ENCODE measurements around the gene MOB1A.

Gene MOB1A

DNA sequence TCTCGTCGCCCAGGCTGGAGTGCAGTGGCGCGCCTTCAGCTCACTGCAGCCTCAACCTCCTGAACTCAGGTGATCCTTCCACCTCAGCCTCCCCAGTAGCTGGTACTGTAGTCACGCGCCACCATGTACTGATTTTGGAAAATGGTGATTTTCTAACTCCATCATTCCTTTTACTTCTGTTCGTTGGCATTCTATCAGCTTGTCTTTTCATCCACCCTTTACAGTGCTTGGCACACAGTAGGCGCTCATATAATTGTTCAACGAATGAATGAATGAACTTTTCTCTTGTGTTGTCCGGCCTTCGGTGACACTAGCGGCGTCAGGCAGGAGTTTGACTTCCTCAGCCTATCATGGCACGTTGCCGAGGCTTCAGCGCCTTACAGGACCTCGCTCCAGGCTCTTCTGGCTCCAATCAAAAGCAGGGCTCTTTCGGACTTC, 19.4 kb upstream of the MOB1A start:
- DNase-seq, result no peak
- Histone ChIP-seq H3K9me3 (ENCODE audit: severe bottlenecking) (no peaks in the 10 kb centered on the region), H3K36me3 (peaks cover 31% of the 10 kb centered on the region), H3K4me3 (ENCODE audit: low read depth, low read length) (no peak overlapping the region; the same call in none of the 2 replicates), H3K27ac (peak overlapping the region; percentile 97), H3K27me3 (ENCODE audit: insufficient read depth, low read depth, severe bottlenecking) (no peaks in the 10 kb centered on the region)
- TF ChIP-seq, protein P1, sequence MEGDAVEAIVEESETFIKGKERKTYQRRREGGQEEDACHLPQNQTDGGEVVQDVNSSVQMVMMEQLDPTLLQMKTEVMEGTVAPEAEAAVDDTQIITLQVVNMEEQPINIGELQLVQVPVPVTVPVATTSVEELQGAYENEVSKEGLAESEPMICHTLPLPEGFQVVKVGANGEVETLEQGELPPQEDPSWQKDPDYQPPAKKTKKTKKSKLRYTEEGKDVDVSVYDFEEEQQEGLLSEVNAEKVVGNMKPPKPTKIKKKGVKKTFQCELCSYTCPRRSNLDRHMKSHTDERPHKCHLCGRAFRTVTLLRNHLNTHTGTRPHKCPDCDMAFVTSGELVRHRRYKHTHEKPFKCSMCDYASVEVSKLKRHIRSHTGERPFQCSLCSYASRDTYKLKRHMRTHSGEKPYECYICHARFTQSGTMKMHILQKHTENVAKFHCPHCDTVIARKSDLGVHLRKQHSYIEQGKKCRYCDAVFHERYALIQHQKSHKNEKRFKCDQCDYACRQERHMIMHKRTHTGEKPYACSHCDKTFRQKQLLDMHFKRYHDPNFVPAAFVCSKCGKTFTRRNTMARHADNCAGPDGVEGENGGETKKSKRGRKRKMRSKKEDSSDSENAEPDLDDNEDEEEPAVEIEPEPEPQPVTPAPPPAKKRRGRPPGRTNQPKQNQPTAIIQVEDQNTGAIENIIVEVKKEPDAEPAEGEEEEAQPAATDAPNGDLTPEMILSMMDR (IDR thresholded peaks at IDR 0.05; ENCODE audit: low read depth, low read length), result no peak

DNA sequence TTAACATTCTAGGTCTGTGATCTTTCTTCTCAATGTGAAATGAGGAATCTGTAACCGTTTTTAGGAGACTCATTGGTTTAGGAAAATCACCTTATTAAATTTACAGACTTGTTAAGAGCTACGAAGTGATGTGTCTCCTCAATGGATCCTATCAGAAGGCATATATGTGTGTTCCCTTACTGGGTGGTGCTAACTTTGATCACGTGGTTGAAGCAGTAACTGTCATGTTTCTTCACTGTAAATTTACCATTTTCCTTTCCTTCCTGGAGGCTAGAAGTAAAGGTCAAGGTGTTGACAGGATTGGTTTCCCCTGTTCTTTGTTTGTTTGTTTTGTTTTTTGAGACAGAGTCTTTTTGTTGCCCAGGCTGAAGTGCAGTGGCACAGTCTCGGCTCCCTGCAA, 18.4 kb upstream of the MOB1A start:
- no peaks in the 10 kb centered on the region for H3K9me3 ChIP-seq (ENCODE audit: severe bottlenecking)
- peaks cover 21% of the 10 kb centered on the region for H3K36me3 ChIP-seq
- DNase-seq, result no peak
- TF ChIP-seq, protein P1 (IDR thresholded peaks at IDR 0.05; ENCODE audit: low read depth, low read length), result no peak
- no peaks in the 10 kb centered on the region for H3K27me3 ChIP-seq (ENCODE audit: insufficient read depth, low read depth, severe bottlenecking)
- no peak overlapping the region for H3K27ac ChIP-seq
- H3K4me3 ChIP-seq (ENCODE audit: low read depth, low read length), result no peak overlapping the region

DNA sequence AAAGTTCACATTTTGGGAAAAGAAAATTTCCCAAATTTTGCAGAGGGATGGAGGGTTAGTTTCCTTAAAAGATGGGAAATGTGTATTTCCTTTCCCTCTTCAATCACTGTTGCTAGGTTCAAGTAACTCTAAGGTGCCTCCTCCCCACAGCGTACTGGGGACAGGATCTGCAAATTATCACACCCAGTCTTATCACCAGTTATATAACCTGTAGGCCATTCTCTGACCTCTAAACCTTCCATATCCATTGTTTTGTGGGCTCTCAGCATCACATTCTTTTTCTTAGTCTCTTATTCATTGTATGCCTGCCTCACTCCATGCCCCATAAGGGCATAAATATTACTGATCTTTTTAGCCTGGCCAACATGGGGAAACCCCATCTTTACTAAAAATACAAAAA, 16.1 kb upstream of the MOB1A start:
- Histone ChIP-seq H3K27me3 (ENCODE audit: insufficient read depth, low read depth, severe bottlenecking) (no peaks in the 10 kb centered on the region), H3K9me3 (ENCODE audit: severe bottlenecking) (no peaks in the 10 kb centered on the region), H3K36me3 (peaks cover 12% of the 10 kb centered on the region), H3K27ac (no peak overlapping the region), H3K4me3 (ENCODE audit: low read depth, low read length) (no peak overlapping the region)
- TF ChIP-seq, protein P1 (IDR thresholded peaks at IDR 0.05; ENCODE audit: low read depth, low read length), result no peak
- DNase-seq, result no peak

DNA sequence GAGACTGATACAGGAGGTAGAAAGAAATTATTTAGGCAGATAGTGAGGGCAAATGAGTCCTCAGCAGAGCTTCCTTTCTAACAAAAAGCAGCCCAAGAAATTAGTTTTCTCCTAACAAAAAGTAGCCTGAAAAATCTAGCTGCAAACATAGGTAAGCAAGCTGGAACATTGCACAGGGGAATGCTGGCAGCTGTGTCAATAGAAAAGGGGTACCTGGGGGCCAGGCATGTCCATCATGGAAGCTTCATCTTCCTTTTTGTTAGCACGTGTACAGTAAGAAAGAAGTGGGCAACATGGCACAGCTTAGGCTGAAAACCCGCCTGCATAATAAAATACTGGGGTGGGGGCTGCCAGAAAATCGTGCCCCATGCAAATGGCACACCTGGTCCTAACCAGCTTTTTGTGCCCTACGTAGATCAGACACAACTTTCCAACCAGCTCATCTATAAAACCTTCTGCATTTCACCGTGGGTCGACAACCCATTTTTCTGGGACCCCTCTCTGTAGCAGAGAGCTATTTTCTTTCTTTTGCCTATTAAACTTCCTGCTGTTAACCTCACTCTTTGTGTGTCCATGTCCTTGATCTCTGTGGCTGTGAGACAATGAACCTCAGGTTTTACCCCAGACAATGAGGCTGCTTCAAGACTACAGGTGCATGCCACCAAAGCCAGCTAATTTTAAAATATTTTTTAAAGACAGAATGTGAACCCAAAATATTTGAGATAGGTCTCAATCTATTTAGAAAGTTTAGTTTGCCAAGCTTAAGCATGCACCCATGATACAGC, 13.1 kb upstream of the MOB1A start:
- no peak for DNase-seq
- TF ChIP-seq, protein P1 (IDR thresholded peaks at IDR 0.05; ENCODE audit: low read depth, low read length), result no peak
- H3K4me3 ChIP-seq (ENCODE audit: low read depth, low read length), result no peak overlapping the region

DNA sequence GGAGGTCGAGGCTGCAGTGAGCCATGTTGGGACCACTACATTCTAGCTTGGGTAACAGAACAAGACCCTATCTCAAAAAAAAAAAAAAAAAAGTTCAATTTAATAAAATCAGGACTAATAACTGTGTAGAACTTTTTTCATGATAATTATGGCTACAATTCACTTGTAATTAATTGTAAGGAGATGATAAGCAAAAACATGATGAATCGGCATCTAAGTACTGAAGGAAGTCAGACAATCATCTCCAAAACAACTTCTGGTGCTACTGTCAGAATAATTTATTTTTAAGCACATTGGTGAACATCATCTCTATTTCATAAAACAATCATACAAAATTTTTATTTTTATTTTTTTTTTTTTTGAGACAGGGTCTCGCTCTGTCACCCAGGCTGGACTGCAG, 10.0 kb upstream of the MOB1A start:
- TF ChIP-seq, protein P1 (IDR thresholded peaks at IDR 0.05; ENCODE audit: low read depth, low read length), result no peak
- H3K36me3 ChIP-seq, result no peaks in the 10 kb centered on the region
- DNase-seq, result no peak
- no peaks in the 10 kb centered on the region for H3K9me3 ChIP-seq (ENCODE audit: severe bottlenecking)
- no peak overlapping the region for H3K4me3 ChIP-seq (ENCODE audit: low read depth, low read length)
- no peak overlapping the region for H3K27ac ChIP-seq
- H3K27me3 ChIP-seq (ENCODE audit: insufficient read depth, low read depth, severe bottlenecking), result no peaks in the 10 kb centered on the region

More for the DNA sequence above, 13.1 kb upstream of the MOB1A start:
- Histone ChIP-seq H3K27me3 (ENCODE audit: insufficient read depth, low read depth, severe bottlenecking) (no peaks in the 10 kb centered on the region), H3K9me3 (ENCODE audit: severe bottlenecking) (no peaks in the 10 kb centered on the region), H3K36me3 (no peaks in the 10 kb centered on the region), H3K27ac (no peak overlapping the region)

Data from WERI-Rb-1 (cell line).